Liver (tissue), 9 donors: ENCODE data around the gene TCF7L1. TPM values are rescaled to one million over a fixed set of nuclear protein-coding genes. Genes with fewer than 3 reads are reported as not detected.

Experiments
- DNase-seq: peaks from one replicate; pipeline ENCODE4 v3.0.0-alpha.2; 2017; ENCODE audit warnings: low spot score
- H3K27ac ChIP-seq, 2 donors: one replicate each; pipeline ENCODE4 v1.7.0; 2013; ENCODE audit warnings: inconsistent platforms in 2 of 2, low read length in 2 of 2, control low read depth in 1 of 2, low read depth in 1 of 2, mild to moderate bottlenecking in 1 of 2
- H3K27me3 ChIP-seq, 4 donors: one replicate each; pipeline versions ENCODE4 v1.6.1 to v1.7.0; 2013; ENCODE audit warnings: low read length in 3 of 4, inconsistent platforms in 1 of 4, mild to moderate bottlenecking in 1 of 4, moderate library complexity in 1 of 4; ENCODE audit not compliant: control insufficient read depth in 4 of 4, insufficient read depth in 4 of 4
- H3K36me3 ChIP-seq, 4 donors: one replicate each; pipeline versions ENCODE4 v1.6.1 to v1.7.0; 2013; ENCODE audit warnings: low read length in 3 of 4, mild to moderate bottlenecking in 3 of 4, low read depth in 1 of 4, moderate library complexity in 1 of 4; ENCODE audit not compliant: control insufficient read depth in 4 of 4, insufficient read depth in 3 of 4
- H3K4me1 ChIP-seq, 4 donors: one replicate each; pipeline versions ENCODE4 v1.6.1 to v1.7.0; 2013; ENCODE audit warnings: low read length in 3 of 4, mild to moderate bottlenecking in 3 of 4, moderate library complexity in 1 of 4; ENCODE audit not compliant: control insufficient read depth in 4 of 4, insufficient read depth in 4 of 4
- H3K4me3 ChIP-seq, 3 donors: one replicate each; pipeline versions ENCODE4 v1.6.1 to v1.7.0; 2013; ENCODE audit warnings: low read length in 3 of 3, control low read depth in 1 of 3, low read depth in 1 of 3, mild to moderate bottlenecking in 1 of 3
- H3K9ac ChIP-seq, 2 donors: one replicate each; pipeline ENCODE4 v1.7.0; 2013; ENCODE audit warnings: low read length in 2 of 2, mild to moderate bottlenecking in 2 of 2, moderate library complexity in 2 of 2, control low read depth in 1 of 2, low read depth in 1 of 2
- H3K9me3 ChIP-seq, 4 donors: one replicate each; pipeline versions ENCODE4 v1.6.1 to v1.7.0; 2013; ENCODE audit warnings: low read length in 3 of 4; ENCODE audit not compliant: control insufficient read depth in 4 of 4
- ATF3 ChIP-seq: IDR thresholded peaks from 2 replicates; pipeline ENCODE4 v1.6.1; 2016; ENCODE audit warnings: antibody characterized with exemption
- EGR1 ChIP-seq, 2 donors: IDR thresholded peaks; 2 replicates each; pipeline ENCODE4 v1.6.1; 2016 to 2018; ENCODE audit warnings: antibody characterized with exemption in 2 of 2, low read depth in 2 of 2
- FOXA1 ChIP-seq: IDR thresholded peaks from 2 replicates; pipeline ENCODE4 v1.6.1; 2016; ENCODE audit warnings: antibody characterized with exemption
- FOXA2 ChIP-seq: IDR thresholded peaks from 2 replicates; pipeline ENCODE4 v1.6.1; 2016; ENCODE audit warnings: antibody characterized with exemption
- GABPA ChIP-seq, 2 donors: IDR thresholded peaks in 1 of 2; conservative IDR thresholded peaks in 1 of 2; 2 replicates each; pipeline ENCODE4 v1.6.1; 2016; ENCODE audit warnings: antibody characterized with exemption in 2 of 2, mild to moderate bottlenecking in 1 of 2, moderate library complexity in 1 of 2
- HNF4A ChIP-seq, 2 donors: conservative IDR thresholded peaks; 2 replicates each; pipeline ENCODE4 v1.6.1; 2016; ENCODE audit warnings: antibody characterized with exemption in 2 of 2, mild to moderate bottlenecking in 2 of 2
- JUND ChIP-seq, 2 donors: IDR thresholded peaks; 2 replicates each; pipeline ENCODE4 v1.6.1; 2016; ENCODE audit warnings: antibody characterized with exemption in 2 of 2
- MAX ChIP-seq: IDR thresholded peaks from 2 replicates; pipeline ENCODE4 v1.6.1; 2016; ENCODE audit warnings: antibody characterized with exemption
- NR2F2 ChIP-seq: IDR thresholded peaks from 2 replicates; pipeline ENCODE4 v1.6.1; 2016; ENCODE audit warnings: antibody characterized with exemption
- RAD21 ChIP-seq, 2 donors: IDR thresholded peaks; 2 replicates each; pipeline ENCODE4 v1.6.1; 2016; ENCODE audit warnings: antibody characterized with exemption in 2 of 2, mild to moderate bottlenecking in 2 of 2
- RXRA ChIP-seq, 2 donors: IDR thresholded peaks; 2 replicates each; pipeline ENCODE4 v1.6.1; 2017 to 2018; ENCODE audit warnings: antibody characterized with exemption in 2 of 2, mild to moderate bottlenecking in 1 of 2
- SP1 ChIP-seq: IDR thresholded peaks from 2 replicates; pipeline ENCODE4 v1.6.1; 2018; ENCODE audit warnings: antibody characterized with exemption, mild to moderate bottlenecking
- TAF1 ChIP-seq: conservative IDR thresholded peaks from 2 replicates; pipeline ENCODE4 v1.6.1; 2016; ENCODE audit warnings: antibody characterized with exemption, mild to moderate bottlenecking
- YY1 ChIP-seq: IDR thresholded peaks from 2 replicates; pipeline ENCODE4 v1.6.1; 2016; ENCODE audit warnings: antibody characterized with exemption, mild to moderate bottlenecking
- WGBS: extraction: QIAGEN DNeasy Blood & Tissue Kit; methylation state at CpG from one replicate; pipeline ENCODE4 v1.1.7; 2013; 5-methylcytosine and 5-hydroxymethylcytosine counted together
- polyA plus RNA-seq, 2 donors: library from polyadenylated mRNA; stranded (reverse) in 1 of 2; unstranded in 1 of 2; fragments of 200-250 nt in 1 of 2; fragments of >200 nt in 1 of 2; fragmentation: Nextera tagmentation in 1 of 2; extraction: Ambion mirVana in 1 of 2; gene quantifications; one replicate each; pipeline versions ENCODE4 v1.2.1 to v1.2.3, GENCODE V29; 2013 to 2015
- total RNA-seq, 2 donors: library from RNA; depleted of rRNA; stranded (reverse); fragments of >200 nt; gene quantifications; one replicate each; pipeline ENCODE4 v1.2.3, GENCODE V29; 2014
- TF ChIP-seq, protein P1 (sequence below): fragments of 150-350 bp; IDR thresholded peaks from 2 replicates; pipeline ENCODE4 v1.5.1; 2017; ENCODE audit warnings: improper control_type of control experiment, low read depth, low read length; ENCODE audit not compliant: missing input control
- TF ChIP-seq, protein P2 (sequence below): IDR thresholded peaks from 2 replicates; pipeline ENCODE4 v1.6.1; 2016; ENCODE audit warnings: antibody characterized with exemption
- donor health status: healthy.
- donor health status: healthy.
- donor health status: healthy.
- donor health status: healthy.
- donor health status: healthy.

Gene TCF7L1
- total and polyA plus RNA-seq, 4 donors, result 1.6 to 6.0 (median 4.8) TPM

GRCh38 chr2:85135660-85135914 is 2.4 kb downstream of the TCF7L1 start:
- WGBS, result 79% methylated on average over 4 of the region's 4 CpGs
- H3K27ac ChIP-seq, result no peak overlapping the region
- peaks cover 2 to 19% (median 8%) of the 10 kb centered on the region in 4 donors for H3K4me1 ChIP-seq
- no peak overlapping the region for H3K9ac ChIP-seq
- no peak overlapping the region for H3K4me3 ChIP-seq
- TF ChIP-seq FOXA2 (no peak), MAX (no peak), SP1 (no peak), RAD21 (IDR thresholded peaks at IDR 0.05) (no peak), GABPA (IDR thresholded peaks at IDR 0.05 in 1 of 2, conservative IDR thresholded peaks at IDR 0.05 in 1 of 2) (no peak), FOXA1 (no peak), HNF4A (conservative IDR thresholded peaks at IDR 0.05) (no peak)
- no peak for DNase-seq
- no peaks in the 10 kb centered on the region for H3K36me3 ChIP-seq
- no peaks in the 10 kb centered on the region for H3K9me3 ChIP-seq
- H3K27me3 ChIP-seq, result no peaks in the 10 kb centered on the region

DNA sequence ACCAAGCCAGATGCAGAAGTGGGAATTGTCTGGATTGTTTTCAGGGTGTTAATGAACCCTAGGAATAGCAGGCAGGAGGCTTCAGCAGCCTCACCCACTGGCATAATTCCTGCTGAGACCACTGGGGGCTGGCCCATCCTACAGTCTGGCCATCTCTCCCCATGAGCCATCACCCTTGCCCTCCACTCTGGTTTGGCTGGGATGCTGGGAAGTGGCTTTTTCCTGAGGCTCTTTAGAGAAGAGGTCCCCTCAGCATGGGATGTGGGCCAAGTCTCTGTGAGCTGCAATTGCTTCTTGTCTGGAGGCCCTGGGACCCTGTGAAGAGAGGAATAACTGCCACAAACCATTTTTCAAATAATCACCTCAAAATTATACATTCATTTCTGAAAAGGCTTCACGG is 4.0 kb downstream of the TCF7L1 start:
- no peaks in the 10 kb centered on the region for H3K27me3 ChIP-seq
- DNase-seq, result no peak
- peaks cover 2 to 19% (median 8%) of the 10 kb centered on the region in 4 donors for H3K4me1 ChIP-seq
- H3K9me3 ChIP-seq, result no peaks in the 10 kb centered on the region
- no peak overlapping the region for H3K9ac ChIP-seq
- WGBS, result 90% methylated on average over 1 of the region's 1 CpG
- no peak overlapping the region for H3K4me3 ChIP-seq
- no peak for TF ChIP-seq JUND (IDR thresholded peaks at IDR 0.05)
- no peak for TF ChIP-seq FOXA2
- TF ChIP-seq, protein P1, sequence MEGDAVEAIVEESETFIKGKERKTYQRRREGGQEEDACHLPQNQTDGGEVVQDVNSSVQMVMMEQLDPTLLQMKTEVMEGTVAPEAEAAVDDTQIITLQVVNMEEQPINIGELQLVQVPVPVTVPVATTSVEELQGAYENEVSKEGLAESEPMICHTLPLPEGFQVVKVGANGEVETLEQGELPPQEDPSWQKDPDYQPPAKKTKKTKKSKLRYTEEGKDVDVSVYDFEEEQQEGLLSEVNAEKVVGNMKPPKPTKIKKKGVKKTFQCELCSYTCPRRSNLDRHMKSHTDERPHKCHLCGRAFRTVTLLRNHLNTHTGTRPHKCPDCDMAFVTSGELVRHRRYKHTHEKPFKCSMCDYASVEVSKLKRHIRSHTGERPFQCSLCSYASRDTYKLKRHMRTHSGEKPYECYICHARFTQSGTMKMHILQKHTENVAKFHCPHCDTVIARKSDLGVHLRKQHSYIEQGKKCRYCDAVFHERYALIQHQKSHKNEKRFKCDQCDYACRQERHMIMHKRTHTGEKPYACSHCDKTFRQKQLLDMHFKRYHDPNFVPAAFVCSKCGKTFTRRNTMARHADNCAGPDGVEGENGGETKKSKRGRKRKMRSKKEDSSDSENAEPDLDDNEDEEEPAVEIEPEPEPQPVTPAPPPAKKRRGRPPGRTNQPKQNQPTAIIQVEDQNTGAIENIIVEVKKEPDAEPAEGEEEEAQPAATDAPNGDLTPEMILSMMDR, result no peak
- no peak for TF ChIP-seq ATF3
- no peak for TF ChIP-seq SP1
- no peak for TF ChIP-seq YY1
- no peak for TF ChIP-seq TAF1
- no peak for TF ChIP-seq GABPA (IDR thresholded peaks at IDR 0.05 in 1 of 2, conservative IDR thresholded peaks at IDR 0.05 in 1 of 2)
- TF ChIP-seq EGR1 (IDR thresholded peaks at IDR 0.05; ENCODE audit: low read depth in 2 of 2), result no peak
- no peak for TF ChIP-seq MAX
- no peak for TF ChIP-seq RXRA (IDR thresholded peaks at IDR 0.05)
- TF ChIP-seq, protein P2, sequence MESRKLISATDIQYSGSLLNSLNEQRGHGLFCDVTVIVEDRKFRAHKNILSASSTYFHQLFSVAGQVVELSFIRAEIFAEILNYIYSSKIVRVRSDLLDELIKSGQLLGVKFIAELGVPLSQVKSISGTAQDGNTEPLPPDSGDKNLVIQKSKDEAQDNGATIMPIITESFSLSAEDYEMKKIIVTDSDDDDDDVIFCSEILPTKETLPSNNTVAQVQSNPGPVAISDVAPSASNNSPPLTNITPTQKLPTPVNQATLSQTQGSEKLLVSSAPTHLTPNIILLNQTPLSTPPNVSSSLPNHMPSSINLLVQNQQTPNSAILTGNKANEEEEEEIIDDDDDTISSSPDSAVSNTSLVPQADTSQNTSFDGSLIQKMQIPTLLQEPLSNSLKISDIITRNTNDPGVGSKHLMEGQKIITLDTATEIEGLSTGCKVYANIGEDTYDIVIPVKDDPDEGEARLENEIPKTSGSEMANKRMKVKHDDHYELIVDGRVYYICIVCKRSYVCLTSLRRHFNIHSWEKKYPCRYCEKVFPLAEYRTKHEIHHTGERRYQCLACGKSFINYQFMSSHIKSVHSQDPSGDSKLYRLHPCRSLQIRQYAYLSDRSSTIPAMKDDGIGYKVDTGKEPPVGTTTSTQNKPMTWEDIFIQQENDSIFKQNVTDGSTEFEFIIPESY, result no peak
- TF ChIP-seq FOXA1, result no peak
- no peak for TF ChIP-seq NR2F2
- H3K36me3 ChIP-seq, result no peaks in the 10 kb centered on the region
- H3K27ac ChIP-seq, result no peak overlapping the region
